Measurements from ENCODE around the gene HS2ST1. TPM values are rescaled to one million over a fixed set of nuclear protein-coding genes. Genes with fewer than 3 reads are reported as not detected.

HS2ST1 gene
- total RNA-seq, 1 experiment from 2014 or later, result 7.8 TPM

Other genes with a start within 250 kb of the HS2ST1 start
- gene SH3GLB1, start 210.1 kb upstream of the HS2ST1 start, total RNA-seq (2014; rRNA removed; shearing (Covaris generic); ENCODE audit: low replicate concordance), result 24.1 and 25.1 TPM in 2 replicates
- gene SELENOF, start 509 bp upstream of the HS2ST1 start, total RNA-seq (2014; rRNA removed; shearing (Covaris generic); ENCODE audit: low replicate concordance), result 202 and 203 TPM in 2 replicates